NAMALWA (cell line): ENCODE results near the gene SERPINE1.
"Not testable (repeated sequence)": the region's sequence is repeated elsewhere in the genome, so short reads cannot be mapped to it uniquely, and the experiment has no call there.

ENCODE experiments used
- DNase-seq: peaks from one replicate; pipeline ENCODE4 v3.0.0-alpha.2; 2015; ENCODE audit warnings: low spot score

The SERPINE1 gene

DNA sequence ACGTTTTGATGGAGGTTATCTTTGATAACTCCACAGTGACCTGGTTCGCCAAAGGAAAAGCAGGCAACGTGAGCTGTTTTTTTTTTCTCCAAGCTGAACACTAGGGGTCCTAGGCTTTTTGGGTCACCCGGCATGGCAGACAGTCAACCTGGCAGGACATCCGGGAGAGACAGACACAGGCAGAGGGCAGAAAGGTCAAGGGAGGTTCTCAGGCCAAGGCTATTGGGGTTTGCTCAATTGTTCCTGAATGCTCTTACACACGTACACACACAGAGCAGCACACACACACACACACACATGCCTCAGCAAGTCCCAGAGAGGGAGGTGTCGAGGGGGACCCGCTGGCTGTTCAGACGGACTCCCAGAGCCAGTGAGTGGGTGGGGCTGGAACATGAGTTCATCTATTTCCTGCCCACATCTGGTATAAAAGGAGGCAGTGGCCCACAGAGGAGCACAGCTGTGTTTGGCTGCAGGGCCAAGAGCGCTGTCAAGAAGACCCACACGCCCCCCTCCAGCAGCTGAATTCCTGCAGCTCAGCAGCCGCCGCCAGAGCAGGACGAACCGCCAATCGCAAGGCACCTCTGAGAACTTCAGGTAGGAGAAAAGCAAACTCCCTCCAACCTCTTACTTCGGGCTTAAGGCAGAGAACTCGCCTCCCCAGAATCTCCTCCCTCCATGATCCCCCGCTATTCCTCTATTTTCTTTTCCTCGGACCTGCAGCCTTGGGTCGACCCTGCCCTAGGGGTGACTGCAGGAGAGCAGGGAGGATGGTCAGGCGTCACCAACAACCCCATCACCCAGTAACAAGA is at the start of gene SERPINE1:
Gene SERPINE1, plus strand, starts transcription at position 454 of the 809 bp plus-strand sequence. CDS start 1,290 bp downstream, outside the sequence.
- peak; percentile 97 for DNase-seq

DNA sequence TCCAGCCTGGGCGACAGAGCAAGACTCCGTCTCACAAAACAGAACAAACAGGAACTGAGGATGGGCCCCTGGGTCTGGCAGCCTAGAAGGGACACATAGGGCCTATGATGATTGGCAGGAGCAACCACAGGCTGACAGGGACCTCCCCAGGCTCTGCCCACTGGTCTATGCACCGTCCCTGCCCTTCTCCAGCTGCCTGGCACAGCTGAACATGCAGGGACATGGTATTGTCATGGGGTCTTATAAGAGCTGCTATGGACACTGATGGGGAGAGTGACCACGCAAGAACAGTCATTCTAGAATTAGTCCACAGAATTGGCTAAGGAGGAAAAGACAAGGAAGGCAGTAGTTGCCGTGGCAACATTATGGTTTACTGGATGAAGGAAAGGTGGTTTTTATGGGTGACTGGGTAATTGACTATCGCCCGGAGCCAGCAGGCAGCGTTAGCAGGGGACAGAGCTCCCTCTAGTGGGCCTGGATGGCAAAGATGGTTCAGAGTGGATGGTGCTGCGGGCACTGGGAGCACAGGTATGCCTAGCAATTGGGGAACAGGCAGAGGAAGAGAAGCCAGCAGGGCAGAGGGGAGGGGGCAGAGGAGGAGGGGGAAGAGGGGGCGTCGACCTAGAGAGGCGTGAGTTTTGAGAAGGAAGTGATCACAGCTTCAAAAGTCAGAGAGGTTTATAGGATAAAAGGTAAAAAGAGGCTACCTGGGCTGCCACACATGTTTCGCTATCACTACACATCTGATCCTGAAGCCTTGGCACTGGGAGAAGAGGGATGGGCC is 49.4 kb upstream of the SERPINE1 start:
- peak; percentile 91 for DNase-seq

DNA sequence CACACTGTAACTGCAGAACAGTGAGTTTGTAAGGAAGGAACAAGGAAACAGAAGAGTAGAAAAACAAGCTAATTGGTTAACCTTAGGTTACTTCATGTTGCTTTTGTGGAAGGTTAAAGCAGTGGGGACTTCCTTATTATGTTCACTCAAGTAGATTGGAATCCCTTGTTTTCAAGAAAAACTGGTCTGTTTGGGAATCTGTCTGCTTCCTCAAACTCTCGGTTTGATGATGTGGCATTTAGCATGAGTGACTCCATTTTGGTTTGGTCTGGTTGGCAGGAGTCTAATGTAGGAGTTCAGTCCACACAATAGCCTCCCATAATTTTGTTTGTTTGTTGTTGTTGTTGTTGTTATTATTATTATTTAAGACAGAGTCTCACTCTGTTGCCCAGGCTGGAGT is 45.5 kb upstream of the SERPINE1 start:
- no peak for DNase-seq

DNA sequence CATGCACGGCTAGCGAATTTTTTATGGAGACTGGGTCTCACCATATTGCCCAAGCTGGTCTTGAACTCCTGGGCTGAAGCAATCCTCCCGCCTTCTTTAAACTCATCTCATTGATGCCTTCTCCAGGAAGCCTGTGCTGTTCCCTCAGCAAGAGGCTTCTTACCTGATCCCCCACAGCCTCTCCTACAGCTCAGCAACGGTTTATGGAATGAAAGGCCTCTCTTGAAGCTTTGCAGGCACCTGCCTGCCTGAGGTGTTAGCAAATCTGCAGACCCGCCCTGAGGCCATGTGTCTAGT is 42.1 kb upstream of the SERPINE1 start:
- no peak for DNase-seq

DNA sequence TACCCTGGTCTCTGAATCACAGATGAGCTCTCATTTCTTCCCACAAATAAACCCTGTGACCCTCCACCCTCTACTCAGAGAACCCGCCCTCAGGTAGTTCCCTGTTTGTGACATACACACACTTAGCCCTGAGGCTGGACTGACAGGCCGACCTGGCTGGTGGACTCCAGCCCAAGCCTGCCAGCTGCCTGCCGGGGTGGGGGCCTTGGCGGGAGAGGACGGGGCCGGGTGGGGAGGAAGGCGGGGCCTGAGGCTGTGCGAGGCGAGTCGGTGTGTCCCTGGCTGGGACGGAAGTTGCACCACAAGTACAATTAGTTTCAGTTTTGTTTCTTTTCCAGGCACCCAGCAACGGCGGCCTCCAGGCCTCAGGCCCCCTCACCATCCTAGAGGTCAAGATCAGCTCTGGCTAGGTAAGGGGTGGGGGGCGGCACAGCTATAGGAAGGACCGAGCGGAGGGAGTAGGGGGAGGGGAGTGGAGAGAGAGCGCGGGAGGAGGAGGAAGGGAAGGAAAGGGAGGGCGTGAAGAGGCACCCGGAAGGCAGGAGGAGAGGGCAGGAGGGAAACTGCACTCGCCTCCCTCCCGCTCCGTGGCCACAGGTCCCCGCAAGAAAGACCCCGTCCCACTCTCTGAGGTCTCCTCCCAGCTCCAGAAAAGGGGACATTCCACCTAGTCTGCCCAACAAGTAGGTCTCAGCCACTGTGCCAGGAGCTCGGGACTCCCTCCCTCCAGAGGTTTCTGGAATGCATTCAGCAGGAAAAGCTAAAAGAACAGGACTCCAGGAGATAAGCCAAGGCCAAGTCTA is 41.5 kb upstream of the SERPINE1 start, which contains the start of gene TRIM56:
Gene TRIM56, plus strand, starts transcription at position 320 of the 803 bp plus-strand sequence. CDS start 1,832 bp downstream, outside the sequence.
- DNase-seq: peak; percentile 89

DNA sequence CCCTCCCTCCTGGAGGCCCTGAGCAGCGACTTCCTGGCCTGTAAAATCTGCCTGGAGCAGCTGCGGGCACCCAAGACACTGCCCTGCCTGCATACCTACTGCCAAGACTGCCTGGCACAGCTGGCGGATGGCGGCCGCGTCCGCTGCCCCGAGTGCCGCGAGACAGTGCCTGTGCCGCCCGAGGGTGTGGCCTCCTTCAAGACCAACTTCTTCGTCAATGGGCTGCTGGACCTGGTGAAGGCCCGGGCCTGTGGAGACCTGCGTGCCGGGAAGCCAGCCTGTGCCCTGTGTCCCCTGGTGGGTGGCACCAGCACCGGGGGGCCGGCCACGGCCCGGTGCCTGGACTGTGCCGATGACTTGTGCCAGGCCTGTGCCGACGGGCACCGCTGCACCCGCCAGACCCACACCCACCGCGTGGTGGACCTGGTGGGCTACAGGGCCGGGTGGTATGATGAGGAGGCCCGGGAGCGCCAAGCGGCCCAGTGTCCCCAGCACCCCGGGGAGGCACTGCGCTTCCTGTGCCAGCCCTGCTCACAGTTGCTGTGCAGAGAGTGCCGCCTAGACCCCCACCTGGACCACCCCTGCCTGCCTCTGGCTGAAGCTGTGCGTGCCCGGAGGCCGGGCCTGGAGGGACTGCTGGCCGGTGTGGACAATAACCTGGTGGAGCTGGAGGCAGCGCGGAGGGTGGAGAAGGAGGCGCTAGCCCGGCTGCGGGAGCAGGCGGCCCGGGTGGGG is 39.4 kb upstream of the SERPINE1 start:
- DNase-seq: no peak

DNA sequence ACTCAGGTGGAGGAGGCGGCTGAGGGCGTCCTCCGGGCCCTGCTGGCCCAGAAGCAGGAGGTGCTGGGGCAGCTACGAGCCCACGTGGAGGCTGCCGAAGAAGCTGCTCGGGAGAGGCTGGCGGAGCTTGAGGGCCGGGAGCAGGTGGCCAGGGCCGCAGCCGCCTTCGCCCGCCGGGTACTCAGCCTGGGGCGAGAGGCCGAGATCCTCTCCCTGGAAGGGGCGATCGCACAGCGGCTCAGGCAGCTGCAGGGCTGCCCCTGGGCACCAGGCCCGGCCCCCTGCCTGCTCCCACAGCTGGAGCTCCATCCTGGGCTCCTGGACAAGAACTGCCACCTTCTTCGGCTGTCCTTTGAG is 38.9 kb upstream of the SERPINE1 start:
- no peak for DNase-seq

DNA sequence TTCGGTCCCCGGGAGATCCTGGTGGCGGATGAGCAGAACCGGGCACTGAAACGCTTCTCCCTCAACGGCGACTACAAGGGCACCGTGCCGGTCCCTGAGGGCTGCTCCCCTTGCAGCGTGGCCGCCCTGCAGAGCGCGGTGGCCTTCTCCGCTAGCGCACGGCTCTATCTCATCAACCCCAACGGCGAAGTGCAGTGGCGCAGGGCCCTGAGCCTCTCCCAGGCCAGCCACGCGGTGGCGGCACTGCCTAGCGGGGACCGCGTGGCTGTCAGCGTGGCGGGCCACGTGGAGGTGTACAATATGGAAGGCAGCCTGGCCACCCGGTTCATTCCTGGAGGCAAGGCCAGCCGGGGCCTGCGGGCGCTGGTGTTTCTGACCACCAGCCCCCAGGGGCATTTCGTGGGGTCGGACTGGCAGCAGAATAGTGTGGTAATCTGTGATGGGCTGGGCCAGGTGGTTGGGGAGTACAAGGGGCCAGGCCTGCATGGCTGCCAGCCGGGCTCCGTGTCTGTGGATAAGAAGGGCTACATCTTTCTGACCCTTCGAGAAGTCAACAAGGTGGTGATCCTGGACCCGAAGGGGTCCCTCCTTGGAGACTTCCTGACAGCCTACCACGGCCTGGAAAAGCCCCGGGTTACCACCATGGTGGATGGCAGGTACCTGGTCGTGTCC is 37.9 kb upstream of the SERPINE1 start:
- no peak for DNase-seq

DNA sequence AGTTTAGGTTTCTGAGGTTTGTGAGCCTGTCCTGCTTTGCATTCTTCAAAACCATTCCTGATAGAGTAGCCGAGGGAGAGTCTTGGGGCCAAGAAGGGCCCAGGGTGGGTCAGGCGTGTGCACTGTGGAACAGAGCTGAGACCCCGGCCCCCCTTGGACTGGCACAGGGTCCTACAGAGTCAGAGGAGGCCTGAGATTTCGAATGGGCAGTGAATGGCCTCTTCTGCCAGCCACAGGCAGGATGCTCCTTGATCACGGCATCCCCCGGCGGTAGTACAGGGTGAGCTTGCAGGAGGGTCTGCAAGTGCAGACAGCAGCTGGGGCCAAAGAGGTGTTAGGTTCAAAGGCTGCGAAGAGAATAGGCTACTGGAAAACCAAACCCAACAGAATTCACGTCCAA is 37.0 kb upstream of the SERPINE1 start:
- no peak for DNase-seq

DNA sequence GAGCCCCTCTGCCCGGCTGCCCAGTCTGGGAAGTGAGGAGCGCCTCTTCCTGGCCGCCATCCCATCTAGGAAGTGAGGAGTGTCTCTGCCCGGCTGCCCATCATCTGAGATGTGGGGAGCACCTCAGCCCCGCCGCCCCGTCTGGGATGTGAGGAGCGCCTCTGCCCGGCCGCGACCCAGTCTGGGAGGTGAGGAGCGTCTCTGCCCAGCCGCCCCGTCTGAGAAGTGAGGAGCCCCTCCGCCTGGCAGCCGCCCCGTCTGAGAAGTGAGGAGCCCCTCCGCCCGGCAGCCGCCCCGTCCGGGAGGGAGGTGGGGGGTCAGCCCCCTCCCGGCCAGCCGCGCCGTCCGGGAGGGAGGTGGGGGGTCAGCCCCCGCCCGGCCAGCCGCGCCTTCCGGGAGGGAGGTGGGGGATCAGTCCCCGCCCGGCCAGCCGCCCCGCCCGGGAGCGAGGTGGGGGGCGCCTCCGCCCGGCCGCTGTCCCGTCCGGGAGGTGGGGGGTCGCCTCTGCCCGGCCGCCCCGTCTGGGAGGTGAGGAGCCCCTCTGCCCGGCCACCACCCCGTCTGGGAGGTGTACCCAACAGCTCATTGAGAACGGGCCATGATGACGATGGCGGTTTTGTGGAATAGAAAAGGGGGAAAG is 34.5 kb upstream of the SERPINE1 start:
- DNase-seq: not testable (repeated sequence)

DNA sequence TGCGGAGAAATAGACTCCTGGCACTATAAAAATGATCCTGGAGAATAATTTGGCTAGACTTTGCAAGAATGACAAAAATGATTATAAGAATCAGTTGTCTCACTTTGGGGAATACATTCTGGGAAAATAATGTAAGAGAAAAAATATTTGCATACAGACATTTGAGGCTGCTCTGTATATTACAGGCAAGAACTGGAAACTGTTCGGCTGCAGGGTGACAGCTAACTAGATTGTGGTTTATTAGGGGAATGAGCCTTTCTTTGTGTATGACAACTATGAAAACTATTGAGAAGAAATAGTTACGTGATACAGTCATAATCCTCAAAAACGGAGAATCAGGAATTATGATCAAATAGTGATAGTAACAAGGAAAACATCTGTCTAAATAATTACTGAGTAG is 33.0 kb upstream of the SERPINE1 start:
- DNase-seq: no peak

DNA sequence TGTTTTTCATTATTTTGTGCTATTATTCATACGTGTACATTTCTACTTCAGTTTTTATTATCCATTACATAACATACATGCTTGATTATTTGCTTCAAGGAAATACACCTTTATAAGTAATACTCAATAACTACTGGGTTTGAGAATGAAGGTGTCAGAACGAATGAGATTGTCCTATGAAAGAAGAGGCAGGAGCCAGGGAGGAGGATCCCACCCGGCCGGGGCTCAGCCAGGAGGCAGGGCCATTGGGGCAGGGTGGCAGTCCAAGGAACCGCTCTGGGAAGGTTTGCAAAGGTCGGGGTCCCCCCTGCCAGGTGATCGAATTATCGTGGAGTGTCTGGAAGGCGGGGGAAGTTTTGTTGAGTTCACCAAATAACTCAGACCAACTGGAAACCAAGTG is 32.5 kb upstream of the SERPINE1 start:
- DNase-seq: no peak

DNA sequence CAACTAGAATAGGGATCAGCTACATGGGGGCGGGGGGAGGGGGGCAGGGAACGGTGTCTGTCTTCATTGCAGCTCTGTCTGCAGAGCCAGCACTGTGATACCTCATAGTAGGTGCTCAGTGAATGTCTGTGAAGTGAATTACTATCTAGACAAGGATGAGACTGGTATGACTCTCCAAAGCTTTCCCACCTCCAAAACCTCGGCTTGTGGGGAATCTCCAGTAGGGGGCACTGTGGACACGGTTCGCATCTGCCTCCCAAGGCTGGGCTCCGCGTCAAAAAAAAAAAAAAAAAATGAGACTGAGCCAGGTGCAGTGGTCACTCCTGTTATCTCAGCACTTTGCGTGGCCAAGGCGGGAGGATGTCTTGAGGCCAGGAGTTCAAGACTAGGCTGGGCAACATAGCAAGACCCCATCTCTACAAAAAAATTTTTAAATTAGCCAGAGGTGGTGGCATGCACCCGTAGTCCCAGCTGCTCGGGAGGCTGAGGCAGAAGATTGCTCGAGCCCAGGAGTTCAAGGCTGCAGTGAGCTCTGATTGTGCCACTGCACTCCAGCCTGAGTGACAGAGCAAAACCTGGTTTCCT is 32.0 kb upstream of the SERPINE1 start:
- peak; percentile 37 for DNase-seq

DNA sequence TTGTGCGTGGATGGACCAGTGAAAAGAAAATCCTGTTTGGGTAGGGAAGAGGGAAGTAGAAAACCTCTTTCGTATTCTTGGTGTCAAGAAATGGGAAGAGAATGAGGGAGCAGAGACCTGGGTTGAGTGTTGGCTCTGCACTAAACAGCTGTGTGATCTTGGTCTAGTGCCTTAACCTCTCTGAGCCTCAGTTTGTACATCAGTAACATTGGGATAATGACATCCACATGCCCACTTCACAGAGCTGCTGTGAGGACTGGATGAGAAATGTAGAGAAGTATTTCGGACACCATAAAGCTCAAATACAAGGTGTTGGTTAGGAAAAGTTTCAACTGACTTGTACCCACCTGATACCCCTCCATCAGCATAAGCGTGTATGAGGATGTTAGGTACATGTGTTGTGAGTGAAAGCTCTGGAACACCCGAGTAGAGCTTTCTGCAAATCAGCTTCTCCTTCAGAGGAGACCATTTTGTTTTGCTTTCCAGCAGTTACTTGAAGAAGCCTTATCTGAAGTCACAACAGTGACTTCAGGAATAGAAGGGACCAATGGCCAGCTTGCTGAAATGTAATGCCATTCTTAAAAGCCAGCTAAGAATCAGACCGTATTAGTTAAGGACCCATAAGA is 30.5 kb upstream of the SERPINE1 start:
- no peak for DNase-seq

DNA sequence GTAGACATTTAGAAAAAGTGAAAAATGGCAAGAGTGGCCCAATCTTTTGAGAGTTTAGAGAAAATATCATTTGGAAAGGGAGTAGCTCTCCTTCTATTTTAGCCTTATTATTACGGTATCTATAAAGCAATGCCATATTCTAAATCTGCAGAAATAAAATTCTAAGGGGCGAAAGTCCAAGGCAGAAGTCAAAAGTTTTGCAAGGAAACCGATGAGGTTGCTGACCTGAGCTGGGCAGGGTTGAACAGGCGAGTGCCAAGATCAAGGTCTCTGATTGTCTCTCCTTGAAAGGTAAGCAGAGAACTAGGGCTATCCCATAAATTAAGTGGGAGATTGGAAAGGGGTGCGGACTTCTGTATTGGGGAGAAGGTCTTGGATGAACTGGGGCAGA is 30.0 kb upstream of the SERPINE1 start:
- no peak for DNase-seq

DNA sequence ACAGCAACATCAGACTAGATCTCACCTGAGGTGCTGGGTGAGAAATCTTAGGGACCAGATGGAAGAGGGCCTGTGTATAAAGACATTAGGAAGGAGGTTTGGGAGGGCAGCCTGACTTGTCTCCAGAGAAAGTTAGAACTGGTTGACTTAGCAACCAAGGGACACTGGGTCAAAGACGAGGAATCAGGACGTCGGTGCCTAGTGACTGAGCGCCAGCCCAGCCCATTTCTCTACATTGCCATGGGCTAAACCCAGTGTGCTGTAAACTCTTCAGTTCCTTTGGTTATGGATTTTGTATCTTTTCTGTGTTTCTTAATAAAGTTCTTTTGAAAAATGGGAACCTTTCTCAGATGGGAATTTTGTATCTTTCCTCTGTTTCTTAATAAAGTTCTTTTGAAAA is 29.3 kb upstream of the SERPINE1 start:
- no peak for DNase-seq

DNA sequence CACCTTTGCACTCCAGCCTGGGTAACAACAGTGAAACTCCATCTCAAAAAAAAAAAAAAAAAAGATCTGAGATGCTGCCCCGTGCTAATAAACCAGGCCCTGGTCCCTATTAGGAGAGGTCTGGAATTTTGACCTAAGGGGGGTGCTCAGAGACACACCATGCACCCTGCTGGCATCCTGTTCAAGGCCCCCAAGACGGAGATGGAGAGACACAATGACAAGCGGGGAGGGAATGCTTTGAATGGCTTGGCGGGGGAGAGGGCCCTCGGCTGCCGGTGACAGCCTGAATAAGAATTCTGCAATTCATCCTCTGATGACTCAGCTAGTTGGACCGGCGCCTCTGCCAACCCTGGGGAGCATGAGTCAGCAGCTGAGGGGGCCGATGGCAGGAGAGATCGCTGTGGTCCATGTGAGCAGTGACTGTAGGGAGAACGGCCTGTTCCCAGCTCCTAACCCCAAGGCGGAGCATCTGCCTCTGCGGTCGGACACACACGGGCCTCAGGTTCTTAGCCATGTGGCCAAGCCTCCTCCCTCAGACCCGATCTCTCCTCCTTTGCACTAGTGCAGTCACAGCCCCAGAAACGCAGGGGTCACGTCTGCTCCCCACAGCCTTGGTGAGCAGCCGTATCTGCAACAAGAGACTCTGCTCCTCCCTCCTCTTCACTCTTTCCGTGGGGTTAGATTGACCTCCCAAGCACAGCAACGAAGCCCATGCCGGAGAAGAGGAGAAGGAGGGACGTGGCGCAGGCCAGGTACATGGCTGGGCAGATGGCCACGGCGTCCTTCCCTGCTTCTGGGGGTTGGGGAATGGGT is 26.7 kb upstream of the SERPINE1 start:
- DNase-seq: no peak

DNA sequence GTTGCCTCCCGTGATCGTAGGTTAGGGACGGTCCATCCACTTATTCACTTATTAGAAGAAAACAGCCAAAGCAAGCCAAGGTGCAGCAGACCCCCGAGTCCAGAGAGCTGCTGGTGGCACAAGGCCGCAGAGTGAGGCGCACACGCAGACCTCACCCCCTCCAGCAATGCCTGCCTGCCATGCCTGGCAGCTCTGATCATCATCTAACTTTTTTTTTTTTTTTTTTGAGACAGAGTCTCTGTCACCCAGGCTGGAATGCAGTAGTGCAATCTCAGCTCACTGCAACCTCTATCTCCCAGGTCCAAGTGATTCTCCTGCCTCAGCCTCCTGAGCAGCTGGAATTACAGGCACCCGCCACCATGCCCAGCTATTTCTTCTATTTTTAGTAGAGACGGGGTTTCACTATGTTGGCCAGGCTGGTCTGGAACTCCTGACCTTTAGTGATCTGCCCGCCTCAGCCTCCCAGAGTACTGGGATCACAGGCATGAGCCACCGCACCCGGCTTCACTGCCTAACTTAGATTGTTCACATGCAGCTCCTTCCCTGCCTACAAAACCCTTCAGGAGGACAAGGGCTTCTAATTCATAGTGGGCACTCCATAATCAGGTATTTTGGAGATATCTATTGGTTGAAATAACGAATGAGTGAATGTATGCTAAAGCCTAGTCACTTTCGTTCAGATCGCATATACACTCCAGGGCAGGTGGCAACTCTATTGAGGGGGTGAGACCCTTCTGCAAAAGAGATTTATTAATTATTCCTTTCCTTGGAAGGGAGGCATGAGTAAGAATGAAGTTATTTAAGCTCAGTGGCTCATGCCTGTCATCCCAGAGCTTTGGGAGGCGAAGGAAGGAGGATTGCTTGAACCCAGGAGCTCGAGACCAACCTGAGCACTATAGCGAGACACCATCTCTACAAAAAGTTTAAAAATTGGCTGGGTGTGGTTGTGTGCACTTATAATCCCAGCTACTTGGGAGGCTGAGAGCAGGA is 25.8 kb upstream of the SERPINE1 start:
- no peak for DNase-seq
